CD14-positive monocyte (primary cell): ENCODE measurements around the gene CNN3. TPM values are rescaled to one million over a fixed set of nuclear protein-coding genes. Genes with fewer than 3 reads are reported as not detected.

Experiments used
- DNase-seq, 3 donors: peaks; one replicate each; pipeline ENCODE4 v3.0.0-alpha.2; 2011 to 2022
- H2AFZ ChIP-seq: 2 replicates; pipeline ENCODE4 v1.6.0; 2012; ENCODE audit warnings: mild to moderate bottlenecking, low read depth, low read length, inconsistent platforms; ENCODE audit not compliant: insufficient read depth, poor library complexity, severe bottlenecking
- H3K27ac ChIP-seq, 2 donors: 1 replicate in 1 of 2; 2 replicates in 1 of 2; pipeline ENCODE4 v1.5.1; 2012 to 2013; ENCODE audit warnings: low read length in 2 of 2, control low read depth in 1 of 2, inconsistent platforms in 1 of 2, low read depth in 1 of 2, mild to moderate bottlenecking in 1 of 2
- H3K27me3 ChIP-seq, 2 donors: one replicate each; pipeline versions ENCODE4 v1.6.0 to v1.6.1; 2011 to 2013; ENCODE audit warnings: low read length in 2 of 2; ENCODE audit not compliant: control insufficient read depth in 2 of 2, insufficient read depth in 2 of 2
- H3K36me3 ChIP-seq, 2 donors: replicated peaks in 1 of 2; 1 replicate in 1 of 2; 2 replicates in 1 of 2; pipeline versions ENCODE4 v1.5.1 to v1.6.1; 2012 to 2013; ENCODE audit warnings: low read length in 2 of 2, control low read depth in 1 of 2, inconsistent platforms in 1 of 2, mild to moderate bottlenecking in 1 of 2; ENCODE audit not compliant: insufficient read depth in 2 of 2, control insufficient read depth in 1 of 2
- H3K4me1 ChIP-seq, 2 donors: 1 replicate in 1 of 2; 2 replicates in 1 of 2; pipeline versions ENCODE4 v1.5.1 to v1.6.1; 2012 to 2013; ENCODE audit warnings: low read length in 2 of 2, control low read depth in 1 of 2, inconsistent platforms in 1 of 2, mild to moderate bottlenecking in 1 of 2, moderate library complexity in 1 of 2; ENCODE audit not compliant: insufficient read depth in 2 of 2, control insufficient read depth in 1 of 2
- H3K4me2 ChIP-seq: replicated peaks from 2 replicates; pipeline ENCODE3; 2012; ENCODE audit warnings: low read length, moderate library complexity, mild to moderate bottlenecking; ENCODE audit not compliant: poor library complexity, severe bottlenecking; ENCODE audit errors: extremely low read depth
- H3K4me3 ChIP-seq, 3 experiments: fragments of 200-600 bp in 1 of 3; sonication (generic) in 1 of 3; replicated peaks in 1 of 3; 1 replicate in 2 of 3; 2 replicates in 1 of 3; pipeline ENCODE4 v1.5.1; 2011 to 2013; ENCODE audit warnings: low read length in 3 of 3, mild to moderate bottlenecking in 3 of 3, control low read depth in 2 of 3, low read depth in 2 of 3, inconsistent platforms in 1 of 3, moderate library complexity in 1 of 3
- H3K79me2 ChIP-seq: 2 replicates; pipeline ENCODE4 v1.6.0; 2012; ENCODE audit warnings: mild to moderate bottlenecking, control low read depth, inconsistent platforms, low read length, moderate library complexity; ENCODE audit not compliant: insufficient read depth
- H3K9ac ChIP-seq: 2 replicates; pipeline ENCODE4 v1.6.0; 2017; ENCODE audit warnings: low read length, mild to moderate bottlenecking; ENCODE audit not compliant: insufficient read depth, poor library complexity, severe bottlenecking
- H3K9me3 ChIP-seq, 2 donors: replicated peaks in 1 of 2; 1 replicate in 1 of 2; 2 replicates in 1 of 2; pipeline versions ENCODE4 v1.5.1 to v1.6.1; 2012 to 2013; ENCODE audit warnings: low read length in 2 of 2, control low read depth in 1 of 2; ENCODE audit not compliant: control insufficient read depth in 1 of 2, insufficient read depth in 1 of 2
- H4K20me1 ChIP-seq: 2 replicates; pipeline ENCODE4 v1.6.0; 2012; ENCODE audit warnings: mild to moderate bottlenecking, low read length, control low read depth, moderate library complexity; ENCODE audit not compliant: insufficient read depth
- H3K27ac Mint-ChIP-seq, 7 donors: one replicate each; pipeline ENCODE4 v1.8.0; 2020; ENCODE audit warnings: mild to moderate bottlenecking in 7 of 7, mixed read lengths in 7 of 7, moderate library complexity in 6 of 7, inconsistent platforms in 2 of 7
- H3K27me3 Mint-ChIP-seq, 3 donors: one replicate each; pipeline ENCODE4 v1.8.0; 2021 to 2022; ENCODE audit warnings: low read depth in 3 of 3, mild to moderate bottlenecking in 3 of 3, mixed read lengths in 3 of 3, moderate library complexity in 3 of 3, inconsistent platforms in 1 of 3
- H3K36me3 Mint-ChIP-seq, 2 donors: one replicate each; pipeline ENCODE4 v1.8.0; 2020; ENCODE audit warnings: mixed read lengths in 2 of 2, inconsistent platforms in 1 of 2, mild to moderate bottlenecking in 1 of 2
- H3K4me1 Mint-ChIP-seq: one replicate; pipeline ENCODE4 v1.8.0; 2020; ENCODE audit warnings: mild to moderate bottlenecking, mixed read lengths
- H3K4me3 Mint-ChIP-seq, 2 donors: one replicate each; pipeline ENCODE4 v1.8.0; 2020; ENCODE audit warnings: mild to moderate bottlenecking in 2 of 2, mixed read lengths in 2 of 2, moderate library complexity in 1 of 2
- H3K9me3 Mint-ChIP-seq, 7 donors: one replicate each; pipeline ENCODE4 v1.8.0; 2020 to 2022; ENCODE audit warnings: mixed read lengths in 7 of 7, mild to moderate bottlenecking in 6 of 7, moderate library complexity in 6 of 7, inconsistent platforms in 2 of 7
- CTCF ChIP-seq: fragments of 200-600 bp; IDR thresholded peaks from one replicate; pipeline ENCODE4 v1.8.0; 2022; ENCODE audit warnings: antibody characterized with exemption, mild to moderate bottlenecking
- WGBS: methylation state at CpG from one replicate; pipeline ENCODE4 v1.1.5; 2013; ENCODE audit warnings: missing lambda C conversion rate; ENCODE audit not compliant: insufficient coverage; 5-methylcytosine and 5-hydroxymethylcytosine counted together
- intact Hi-C, 2 donors: fragments of 100-400 bp; cut with micrococcal nuclease; formaldehyde crosslinking; loops; one replicate each; pipeline versions ENCODE4 v1.15.0 to v1.15.1; 2023
- polyA plus RNA-seq, 3 donors: library from polyadenylated mRNA; depleted of rRNA in 1 of 3; unstranded in 2 of 3; stranded (reverse) in 1 of 3; fragments of 300-500 nt in 2 of 3; fragments of >200 nt in 1 of 3; fragmentation: Illumina TruSeq in 2 of 3; gene quantifications; 1 replicate in 2 of 3; 2 replicates in 1 of 3; pipeline ENCODE4 v1.2.3, GENCODE V29; 2012 to 2021

CNN3 gene
- polyA plus RNA-seq, 3 donors, result 0.08 to 0.09 (median 0.08) TPM

- Mint-ChIP-seq H3K4me1 (no peaks in the 10 kb centered on the region), H3K27me3 (peaks cover 18 to 32% (median 18%) of the 10 kb centered on the region in 3 donors), H3K9me3 (peaks cover 0 to 4% (median 1%) of the 10 kb centered on the region in 7 donors), H3K36me3 (no peaks in the 10 kb centered on the region), H3K4me3 (no peak overlapping the region), H3K27ac (no peak overlapping the region)
- no peaks in the 10 kb centered on the region for H4K20me1 ChIP-seq
- no peaks in the 10 kb centered on the region for H3K4me1 ChIP-seq
- H3K9ac ChIP-seq, result no peak overlapping the region
- no peak overlapping the region for H3K27ac ChIP-seq
- TF ChIP-seq CTCF, result no peak
- H3K36me3 ChIP-seq, result no peaks in the 10 kb centered on the region
- 89% methylated on average over 4 of the region's 4 CpGs for WGBS
- H3K79me2 ChIP-seq, result no peaks in the 10 kb centered on the region
- DNase-seq, result no peak
- no peaks in the 10 kb centered on the region for H3K9me3 ChIP-seq
- H3K4me3 ChIP-seq, result no peak overlapping the region
- H3K27me3 ChIP-seq, result peaks cover 9 to 19% of the 10 kb centered on the region in 2 donors
- H2AFZ ChIP-seq, result no peak overlapping the region
- no peak overlapping the region for H3K4me2 ChIP-seq
- intact Hi-C loops, result no loop called here
These were observed 7.5 kb downstream of the CNN3 start for GRCh38 chr1:94919241-94920030.

GRCh38 chr1:94917251-94917650 lies 9.7 kb downstream of the CNN3 start:
- Histone ChIP-seq H3K27me3 (no peaks in the 10 kb centered on the region), H3K79me2 (no peaks in the 10 kb centered on the region), H3K9me3 (no peaks in the 10 kb centered on the region), H3K27ac (no peak overlapping the region), H3K9ac (no peak overlapping the region), H3K4me3 (no peak overlapping the region), H3K36me3 (no peaks in the 10 kb centered on the region), H2AFZ (no peak overlapping the region), H4K20me1 (no peaks in the 10 kb centered on the region), H3K4me1 (no peaks in the 10 kb centered on the region), H3K4me2 (no peak overlapping the region)
- H3K4me1 Mint-ChIP-seq, result no peaks in the 10 kb centered on the region
- TF ChIP-seq CTCF, result no peak
- no peaks in the 10 kb centered on the region for H3K36me3 Mint-ChIP-seq
- no peak for DNase-seq
- peaks cover 3 to 21% (median 6%) of the 10 kb centered on the region in 3 donors for H3K27me3 Mint-ChIP-seq
- H3K9me3 Mint-ChIP-seq, result peaks cover 0 to 5% (median 2%) of the 10 kb centered on the region in 7 donors
- H3K27ac Mint-ChIP-seq, result no peak overlapping the region
- intact Hi-C loops, result no loop called here
- no CpG with 5 or more reads among the region's 6 CpGs for WGBS
- no peak overlapping the region for H3K4me3 Mint-ChIP-seq
